ENCODE results near the gene MAML3. TPM values are rescaled to one million over a fixed set of nuclear protein-coding genes. Genes with fewer than 3 reads are reported as not detected.

MAML3 gene
- total RNA-seq, 4 donors from 2014 or later = 16.1 to 40.0 (median 18.1) TPM

DNA sequence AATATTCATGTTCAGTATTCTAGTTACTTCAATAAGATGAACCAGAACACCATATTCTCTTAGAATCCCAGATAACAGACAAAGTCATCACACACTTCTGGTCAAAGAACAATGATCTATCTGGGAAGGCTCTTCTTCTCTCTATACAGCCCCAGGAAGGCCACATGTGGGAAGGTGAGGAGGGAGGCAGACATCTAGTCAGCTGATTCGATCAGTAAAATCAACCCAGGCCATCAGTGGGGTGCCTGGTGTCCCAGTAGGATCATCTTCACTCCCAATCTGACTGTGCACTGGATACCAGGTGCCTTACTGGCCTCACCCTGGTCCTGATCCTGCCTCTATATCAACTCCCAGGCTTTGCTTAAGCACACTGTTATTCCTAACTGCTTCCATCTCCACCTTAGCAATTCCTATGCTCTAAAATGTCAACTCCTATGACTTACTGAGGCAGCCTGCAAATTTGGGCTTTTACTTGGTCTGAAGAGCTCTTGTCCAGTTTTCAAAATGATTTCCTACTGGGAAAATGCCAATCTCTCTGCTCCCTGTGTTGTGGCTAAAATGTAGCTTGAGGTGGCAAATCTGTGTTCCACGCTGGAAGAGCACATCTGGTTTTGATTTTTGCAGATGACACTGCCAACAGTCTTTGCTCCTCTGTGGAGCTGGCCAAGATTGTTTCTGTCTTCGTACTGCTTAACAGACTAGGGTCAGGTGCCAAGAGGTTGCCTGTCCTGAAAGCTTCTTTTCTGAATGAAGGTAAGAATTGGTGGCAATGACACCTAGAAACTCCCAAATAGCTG is 359.6 kb downstream of the MAML3 start:
- 73 to 75% methylated on average over 2 to 3 of the region's 3 CpGs for WGBS, 2 donors (ENCODE audit: low coverage in 1 of 2)
- TF ChIP-seq, protein P1, sequence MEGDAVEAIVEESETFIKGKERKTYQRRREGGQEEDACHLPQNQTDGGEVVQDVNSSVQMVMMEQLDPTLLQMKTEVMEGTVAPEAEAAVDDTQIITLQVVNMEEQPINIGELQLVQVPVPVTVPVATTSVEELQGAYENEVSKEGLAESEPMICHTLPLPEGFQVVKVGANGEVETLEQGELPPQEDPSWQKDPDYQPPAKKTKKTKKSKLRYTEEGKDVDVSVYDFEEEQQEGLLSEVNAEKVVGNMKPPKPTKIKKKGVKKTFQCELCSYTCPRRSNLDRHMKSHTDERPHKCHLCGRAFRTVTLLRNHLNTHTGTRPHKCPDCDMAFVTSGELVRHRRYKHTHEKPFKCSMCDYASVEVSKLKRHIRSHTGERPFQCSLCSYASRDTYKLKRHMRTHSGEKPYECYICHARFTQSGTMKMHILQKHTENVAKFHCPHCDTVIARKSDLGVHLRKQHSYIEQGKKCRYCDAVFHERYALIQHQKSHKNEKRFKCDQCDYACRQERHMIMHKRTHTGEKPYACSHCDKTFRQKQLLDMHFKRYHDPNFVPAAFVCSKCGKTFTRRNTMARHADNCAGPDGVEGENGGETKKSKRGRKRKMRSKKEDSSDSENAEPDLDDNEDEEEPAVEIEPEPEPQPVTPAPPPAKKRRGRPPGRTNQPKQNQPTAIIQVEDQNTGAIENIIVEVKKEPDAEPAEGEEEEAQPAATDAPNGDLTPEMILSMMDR (IDR thresholded peaks at IDR 0.05) = no peak
- TF ChIP-seq POLR2A (IDR thresholded peaks at IDR 0.05) (no peak), POLR2AphosphoS5 (IDR thresholded peaks at IDR 0.05) (no peak), EP300 (IDR thresholded peaks at IDR 0.05; ENCODE audit: low read depth) (no peak)

DNA sequence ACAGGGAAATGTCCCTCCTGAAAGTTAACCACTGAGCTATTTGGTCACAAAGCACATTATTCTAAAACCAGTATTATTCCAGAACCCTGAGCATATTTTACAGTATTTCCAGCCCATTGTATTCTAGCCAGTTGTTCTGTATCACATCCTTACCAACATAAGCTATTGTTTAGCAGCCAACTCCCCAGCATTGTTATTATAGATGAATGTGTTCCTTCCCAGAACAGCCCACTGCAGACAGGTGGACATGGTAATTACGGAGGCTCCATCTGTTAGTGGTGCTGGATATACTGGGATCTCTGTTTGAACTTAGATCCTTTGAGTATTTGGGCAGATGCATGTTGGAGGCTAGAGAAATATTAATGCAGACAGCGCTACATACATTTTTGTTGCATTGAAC is 362.3 kb downstream of the MAML3 start:
- H3K4me1 ChIP-seq = no peaks in the 10 kb centered on the region

More for the DNA sequence above, 359.6 kb downstream of the MAML3 start:
- no peaks in the 10 kb centered on the region for H3K4me1 ChIP-seq
- no peaks in the 10 kb centered on the region for H3K9me3 ChIP-seq
- intact Hi-C loops (cut with DNase I; ENCODE audit: low total_unique reads) (no loop called here), in situ Hi-C loops (cut with MboI; ENCODE audit: low pct_ligation_motif_present in 1 of 4, low pct_unique_long_range_greater_than_20kb in 1 of 4, low sequenced_read_pairs in 3 of 4) (no loop called here)
- H3K4me3 ChIP-seq = no peak overlapping the region
- no peaks in the 10 kb centered on the region for H3K36me3 ChIP-seq
- DNase-seq = no peak
- H3K27me3 ChIP-seq = no peaks in the 10 kb centered on the region
- no peak overlapping the region for H3K27ac ChIP-seq

DNA sequence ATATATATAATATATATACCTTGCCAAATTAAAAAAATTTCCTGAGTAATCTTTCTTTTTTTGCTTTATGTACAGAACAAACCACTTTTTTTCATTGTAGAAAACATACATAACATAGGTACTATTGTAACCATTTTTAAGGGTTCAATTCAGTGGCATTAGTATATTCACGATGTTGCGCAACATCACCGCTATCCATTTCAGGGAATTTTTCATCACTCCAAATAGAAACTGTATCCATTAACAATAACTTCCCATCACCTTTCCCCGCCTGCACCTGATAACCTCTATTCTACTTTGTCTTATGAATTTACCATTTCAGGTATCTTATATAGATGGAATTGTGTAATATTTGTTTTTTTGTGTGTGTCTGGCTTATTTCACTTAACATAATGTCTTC is 363.7 kb downstream of the MAML3 start:
- whole genome bisulfite sequencing, 2 donors (ENCODE audit: low coverage in 1 of 2) = 92 to 95% methylated on average over 4 of the region's 4 CpGs
- Histone ChIP-seq H3K4me1 (no peaks in the 10 kb centered on the region), H3K36me3 (no peaks in the 10 kb centered on the region), H3K27ac (no peak overlapping the region), H3K9me3 (no peaks in the 10 kb centered on the region), H3K4me3 (no peak overlapping the region), H3K27me3 (no peaks in the 10 kb centered on the region)
- intact Hi-C loops (cut with DNase I; ENCODE audit: low total_unique reads) (no loop called here), in situ Hi-C loops (cut with MboI; ENCODE audit: low pct_ligation_motif_present in 1 of 4, low pct_unique_long_range_greater_than_20kb in 1 of 4, low sequenced_read_pairs in 3 of 4) (no loop called here)
- TF ChIP-seq EP300 (IDR thresholded peaks at IDR 0.05; ENCODE audit: low read depth) (no peak), POLR2AphosphoS5 (IDR thresholded peaks at IDR 0.05) (no peak), POLR2A (IDR thresholded peaks at IDR 0.05) (no peak)
- TF ChIP-seq, protein P1 (IDR thresholded peaks at IDR 0.05) = no peak
- no peak for DNase-seq

More for the DNA sequence above, 362.3 kb downstream of the MAML3 start:
- H3K27me3 ChIP-seq = no peaks in the 10 kb centered on the region
- H3K4me3 ChIP-seq = no peak overlapping the region
- intact Hi-C loops (cut with DNase I; ENCODE audit: low total_unique reads) (no loop called here), in situ Hi-C loops (cut with MboI; ENCODE audit: low pct_ligation_motif_present in 1 of 4, low pct_unique_long_range_greater_than_20kb in 1 of 4, low sequenced_read_pairs in 3 of 4) (no loop called here)
- 87 to 100% methylated on average over 1 to 2 of the region's 2 CpGs for WGBS, 2 donors (ENCODE audit: low coverage in 1 of 2)
- no peak overlapping the region for H3K27ac ChIP-seq
- no peak for TF ChIP-seq EP300 (IDR thresholded peaks at IDR 0.05; ENCODE audit: low read depth)
- TF ChIP-seq POLR2AphosphoS5 (IDR thresholded peaks at IDR 0.05) = no peak
- H3K9me3 ChIP-seq = no peaks in the 10 kb centered on the region
- no peak for DNase-seq
- no peaks in the 10 kb centered on the region for H3K36me3 ChIP-seq

DNA sequence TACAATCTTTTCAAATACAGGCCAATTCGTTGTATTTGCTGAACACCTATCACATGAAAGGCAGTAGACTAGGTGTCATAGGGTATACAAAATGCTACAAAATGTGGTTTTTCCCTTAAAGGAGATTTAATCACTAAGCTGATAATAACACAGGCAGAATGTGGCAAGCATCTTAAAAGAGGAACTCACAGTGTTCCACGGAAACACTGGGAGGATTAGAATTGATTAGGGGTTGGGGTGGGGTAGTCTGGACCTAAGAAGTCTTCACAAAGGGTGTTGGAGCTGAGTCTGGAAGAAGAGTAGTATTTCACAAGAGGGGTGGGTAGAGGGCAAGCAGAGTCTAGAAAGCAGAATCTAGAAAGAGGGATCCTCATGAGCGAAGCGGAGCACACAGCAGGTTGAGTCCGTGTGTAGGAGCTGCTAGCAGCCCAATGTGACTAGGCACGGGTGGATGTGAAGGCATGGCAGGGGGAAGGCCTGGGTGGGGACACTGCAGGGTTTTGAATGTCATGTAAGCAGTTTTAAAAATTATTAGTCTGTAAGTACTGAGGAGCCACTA is 364.8 kb downstream of the MAML3 start:
- intact Hi-C loops (cut with DNase I; ENCODE audit: low total_unique reads) = no loop called here
- WGBS, 2 donors (ENCODE audit: low coverage in 1 of 2) = 84 to 87% methylated on average over 6 of the region's 6 CpGs
- no peak for TF ChIP-seq POLR2A (IDR thresholded peaks at IDR 0.05)
- no peak for TF ChIP-seq EP300 (IDR thresholded peaks at IDR 0.05; ENCODE audit: low read depth)
- TF ChIP-seq POLR2AphosphoS5 (IDR thresholded peaks at IDR 0.05) = no peak
- TF ChIP-seq, protein P1 (IDR thresholded peaks at IDR 0.05) = no peak
- Histone ChIP-seq H3K9me3 (no peaks in the 10 kb centered on the region), H3K27ac (no peak overlapping the region), H3K27me3 (no peaks in the 10 kb centered on the region), H3K36me3 (no peaks in the 10 kb centered on the region), H3K4me3 (no peak overlapping the region), H3K4me1 (no peaks in the 10 kb centered on the region)
- in situ Hi-C loops (cut with MboI; ENCODE audit: low pct_ligation_motif_present in 1 of 4, low pct_unique_long_range_greater_than_20kb in 1 of 4, low sequenced_read_pairs in 3 of 4) = no loop called here
- DNase-seq = no peak

Measured in transverse colon (tissue), 4 donors.